Measurements from ENCODE around the gene NNAT. TPM values are rescaled to one million over a fixed set of nuclear protein-coding genes. Genes with fewer than 3 reads are reported as not detected.
"Not testable (repeated sequence)": the region's sequence is repeated elsewhere in the genome, so short reads cannot be mapped to it uniquely, and the experiment has no call there.

NNAT gene, protein sequence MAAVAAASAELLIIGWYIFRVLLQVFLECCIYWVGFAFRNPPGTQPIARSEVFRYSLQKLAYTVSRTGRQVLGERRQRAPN
- total RNA-seq (100 to 1,000 TPM in 2 of 4 donors, 10 to 100 TPM in 2; 82.8 to 125 (median 97.2) TPM), polyA plus RNA-seq (10 to 100 TPM in 1 of 3 donors, 1 to 10 TPM in 1, not detected in 1; 7.8 to 20.8 TPM)

GRCh38 chr20:37521061-37521771 is at the start of gene NNAT:
TSS of gene NNAT (plus strand) at chr20:37521250. CDS start at chr20:37521332, 82 bp downstream.
- intact Hi-C loops (cut with DNase I): no loop called here
- DNase-seq: no peak
- Histone ChIP-seq H3K27ac (peak within 1 kb of the TSS; percentile 72 to 99 (median 97)), H3K4me3 (peak within 1 kb of the TSS; percentile 30 to 57 (median 50)), H3K36me3 (no peaks in the 10 kb centered on the region), H3K9me3 (no peaks in the 10 kb centered on the region), H3K27me3 (no peaks in the 10 kb centered on the region), H3K4me1 (peaks cover 0 to 100% (median 95%) of the 10 kb centered on the region in 4 donors)
- TF ChIP-seq POLR2AphosphoS5 (IDR thresholded peaks at IDR 0.05) (peak; percentile 74 to 88 (median 82)), CTCF (IDR thresholded peaks at IDR 0.05) (no peak), POLR2A (IDR thresholded peaks at IDR 0.05) (peak in 1 of 2 donors; percentile 35)
- WGBS, 2 donors: 64 to 93% methylated on average over 69 of the region's 69 CpGs

GRCh38 chr20:37471741-37472235 is 49.3 kb upstream of the NNAT start:
- H3K36me3 ChIP-seq: no peaks in the 10 kb centered on the region
- TF ChIP-seq EP300 (IDR thresholded peaks at IDR 0.05): no peak
- no peak for TF ChIP-seq POLR2AphosphoS5 (IDR thresholded peaks at IDR 0.05)
- TF ChIP-seq POLR2A (IDR thresholded peaks at IDR 0.05): no peak
- TF ChIP-seq CTCF (IDR thresholded peaks at IDR 0.05): no peak
- no peaks in the 10 kb centered on the region for H3K9me3 ChIP-seq
- intact Hi-C loops (cut with DNase I): no loop called here
- no peak overlapping the region for H3K27ac ChIP-seq
- no peaks in the 10 kb centered on the region for H3K4me1 ChIP-seq
- no peak for DNase-seq
- no peak overlapping the region for H3K4me3 ChIP-seq
- H3K27me3 ChIP-seq: no peaks in the 10 kb centered on the region
- WGBS, 2 donors: 83 to 86% methylated on average over 7 of the region's 7 CpGs

DNA sequence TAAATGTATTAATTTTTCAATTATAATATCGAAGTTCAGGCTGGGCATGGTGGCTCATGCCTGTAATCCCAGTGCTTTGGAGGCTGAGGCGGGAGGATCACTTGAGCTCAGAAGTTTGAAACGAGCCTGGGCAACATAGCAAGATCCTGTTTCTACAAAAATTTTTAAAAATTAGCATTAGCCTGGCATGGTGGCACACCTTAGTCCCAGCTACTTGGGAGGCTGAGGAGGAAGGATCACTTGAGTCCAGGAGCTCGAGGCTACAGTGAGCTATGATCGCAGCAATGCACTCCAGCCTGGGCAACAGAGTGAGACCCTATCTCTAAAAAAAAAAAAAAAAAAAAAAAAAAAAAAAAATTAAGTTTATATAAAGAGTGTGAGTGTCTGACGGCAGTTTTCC is 48.6 kb upstream of the NNAT start:
- H3K4me1 ChIP-seq; H3K27ac ChIP-seq; H3K4me3 ChIP-seq; H3K36me3 ChIP-seq; H3K27me3 ChIP-seq; intact Hi-C loops (cut with DNase I); H3K9me3 ChIP-seq: not testable (repeated sequence)
- DNase-seq: peak; percentile 33
- 84 to 86% methylated on average over 6 of the region's 6 CpGs for WGBS, 2 donors

DNA sequence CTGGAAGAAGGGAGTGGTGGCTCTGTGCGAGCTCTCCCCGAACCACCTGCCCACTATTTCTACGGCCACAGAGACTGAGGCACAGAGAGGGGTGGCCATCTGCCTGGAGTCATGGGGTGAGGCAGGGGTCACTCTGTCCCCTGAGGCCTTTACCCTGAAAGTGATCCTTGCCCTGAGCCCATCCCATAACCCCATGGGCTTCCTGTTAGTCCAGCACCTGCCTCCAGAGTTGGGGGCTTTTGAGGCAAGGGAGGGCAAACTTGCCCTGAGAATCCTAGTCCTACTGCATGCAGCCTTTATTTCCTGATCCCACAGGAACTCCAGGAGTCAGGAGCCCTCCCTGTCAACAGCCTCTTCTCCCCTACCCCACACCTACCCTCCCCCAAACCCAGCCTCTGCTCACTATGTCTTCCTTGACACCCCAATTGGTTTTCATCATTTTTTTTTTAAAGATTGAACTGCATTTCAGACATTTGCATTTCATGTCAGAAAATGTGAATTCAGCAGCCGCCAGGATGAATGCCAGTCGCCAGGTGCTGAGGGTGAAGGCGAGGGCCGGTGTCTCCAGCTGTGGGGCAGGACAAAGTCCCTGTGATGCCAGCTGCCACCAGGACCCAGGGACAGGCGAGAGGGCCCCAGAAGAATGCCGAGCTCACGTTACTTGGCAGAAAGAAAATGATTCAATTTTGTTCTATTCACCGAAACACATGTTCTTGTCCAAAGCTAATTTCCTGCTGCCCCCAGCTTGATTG is 47.6 kb upstream of the NNAT start:
- 67 to 90% methylated on average over 11 of the region's 11 CpGs for WGBS, 2 donors
- Histone ChIP-seq H3K36me3 (no peaks in the 10 kb centered on the region), H3K9me3 (no peaks in the 10 kb centered on the region), H3K4me1 (no peaks in the 10 kb centered on the region), H3K4me3 (no peak overlapping the region), H3K27ac (no peak overlapping the region), H3K27me3 (no peaks in the 10 kb centered on the region)
- intact Hi-C loops (cut with DNase I): no loop called here
- TF ChIP-seq CTCF (IDR thresholded peaks at IDR 0.05): no peak
- no peak for TF ChIP-seq POLR2A (IDR thresholded peaks at IDR 0.05)
- TF ChIP-seq EP300 (IDR thresholded peaks at IDR 0.05): no peak
- TF ChIP-seq POLR2AphosphoS5 (IDR thresholded peaks at IDR 0.05): no peak
- DNase-seq: peak; percentile 12

DNA sequence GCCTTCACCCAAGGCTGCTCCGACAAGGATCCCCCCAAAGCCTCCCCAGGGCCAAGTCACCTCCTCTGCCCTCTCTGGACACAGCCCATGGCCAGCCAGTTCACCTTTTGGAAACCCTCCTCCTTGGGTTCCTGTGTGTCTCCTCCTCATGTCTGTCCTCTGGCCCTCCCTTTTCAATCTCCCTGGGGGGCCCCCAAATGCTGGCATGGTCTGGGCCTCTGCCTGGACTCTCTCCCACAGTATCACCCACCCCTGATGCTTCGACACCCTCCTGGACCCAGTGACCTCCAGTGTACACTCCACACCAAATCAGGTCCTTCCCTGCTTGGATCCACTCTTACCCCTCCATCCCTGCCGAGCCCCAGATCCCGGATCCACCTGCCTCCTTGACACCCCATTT is 46.7 kb upstream of the NNAT start:
- no peak overlapping the region for H3K4me3 ChIP-seq
- no peaks in the 10 kb centered on the region for H3K36me3 ChIP-seq
- no peak overlapping the region for H3K27ac ChIP-seq
- H3K27me3 ChIP-seq: no peaks in the 10 kb centered on the region
- DNase-seq: peak; percentile 41
- WGBS, 2 donors: 75 to 82% methylated on average over 4 of the region's 4 CpGs
- no peaks in the 10 kb centered on the region for H3K4me1 ChIP-seq
- no peak for TF ChIP-seq CTCF (IDR thresholded peaks at IDR 0.05)
- no peak for TF ChIP-seq POLR2A (IDR thresholded peaks at IDR 0.05)
- no peak for TF ChIP-seq POLR2AphosphoS5 (IDR thresholded peaks at IDR 0.05)
- no peak for TF ChIP-seq EP300 (IDR thresholded peaks at IDR 0.05)
- H3K9me3 ChIP-seq: no peaks in the 10 kb centered on the region
- intact Hi-C loops (cut with DNase I): no loop called here

Measured in sigmoid colon (tissue), 7 donors.